OCI-LY3 (cell line): ENCODE results near the gene NEDD8.

Source experiments
- EZH2phosphoT487 ChIP-seq: fragments of 200-600 bp; shearing (Covaris generic); IDR thresholded peaks from 2 replicates; pipeline ENCODE4 v1.6.1; 2018; ENCODE audit warnings: antibody characterized with exemption, mixed run types, low read depth
- TF ChIP-seq, protein P1 (sequence below): fragments of 200-600, 300-600 bp; sonication (generic); IDR thresholded peaks from 2 replicates; pipeline ENCODE4 v1.5.1; 2014; ENCODE audit warnings: antibody characterized with exemption, low read length, low read depth

DNA sequence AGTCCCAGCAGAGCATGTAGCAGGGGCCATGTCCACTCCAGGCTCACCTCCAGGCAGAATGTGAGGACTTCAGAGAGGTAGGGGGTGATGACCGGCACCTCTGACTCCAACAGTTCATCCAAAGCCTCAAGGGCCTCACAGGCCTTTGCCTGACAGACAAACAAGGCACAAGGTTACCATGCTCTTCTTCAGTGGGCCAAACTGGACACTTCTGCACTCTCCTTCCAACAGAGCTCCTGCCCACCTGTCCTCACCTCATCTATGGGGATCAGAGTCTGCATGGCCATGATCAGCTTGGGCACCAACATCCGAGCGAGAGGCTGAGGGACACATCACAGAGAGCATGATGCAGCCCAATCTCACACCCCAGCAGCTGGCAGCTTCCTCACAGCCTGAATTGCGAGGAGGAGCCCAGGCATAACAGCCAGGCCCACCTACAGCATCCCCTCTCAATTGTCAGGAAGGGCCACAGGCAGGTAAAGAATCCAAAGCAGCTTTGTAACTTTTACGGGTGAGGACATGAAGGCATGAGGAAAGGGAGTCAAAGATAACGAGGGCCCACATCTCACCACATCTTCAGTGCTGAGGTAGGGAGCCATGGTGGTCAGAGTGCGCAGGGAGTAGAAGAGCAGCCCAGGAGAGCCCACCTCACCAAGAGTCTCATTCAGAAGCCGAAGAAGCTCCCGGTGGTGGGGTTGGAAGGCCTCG is 45.2 kb downstream of the NEDD8 start:
- TF ChIP-seq, protein P1, sequence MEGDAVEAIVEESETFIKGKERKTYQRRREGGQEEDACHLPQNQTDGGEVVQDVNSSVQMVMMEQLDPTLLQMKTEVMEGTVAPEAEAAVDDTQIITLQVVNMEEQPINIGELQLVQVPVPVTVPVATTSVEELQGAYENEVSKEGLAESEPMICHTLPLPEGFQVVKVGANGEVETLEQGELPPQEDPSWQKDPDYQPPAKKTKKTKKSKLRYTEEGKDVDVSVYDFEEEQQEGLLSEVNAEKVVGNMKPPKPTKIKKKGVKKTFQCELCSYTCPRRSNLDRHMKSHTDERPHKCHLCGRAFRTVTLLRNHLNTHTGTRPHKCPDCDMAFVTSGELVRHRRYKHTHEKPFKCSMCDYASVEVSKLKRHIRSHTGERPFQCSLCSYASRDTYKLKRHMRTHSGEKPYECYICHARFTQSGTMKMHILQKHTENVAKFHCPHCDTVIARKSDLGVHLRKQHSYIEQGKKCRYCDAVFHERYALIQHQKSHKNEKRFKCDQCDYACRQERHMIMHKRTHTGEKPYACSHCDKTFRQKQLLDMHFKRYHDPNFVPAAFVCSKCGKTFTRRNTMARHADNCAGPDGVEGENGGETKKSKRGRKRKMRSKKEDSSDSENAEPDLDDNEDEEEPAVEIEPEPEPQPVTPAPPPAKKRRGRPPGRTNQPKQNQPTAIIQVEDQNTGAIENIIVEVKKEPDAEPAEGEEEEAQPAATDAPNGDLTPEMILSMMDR: no peak
- TF ChIP-seq EZH2phosphoT487: no peak
